Activated CD8-positive, alpha-beta memory T cell treated with anti-CD3 and anti-CD28 coated beads for 24 hours (primary cell): ENCODE measurements around the gene CYBB.

Source experiments
- DNase-seq: peaks from one replicate; pipeline ENCODE4 v3.0.0-alpha.2; 2020

CYBB gene

GRCh38 chrX:37786624-37787422, 7.0 kb downstream of the CYBB start:
- DNase-seq = no peak

GRCh38 chrX:37787423-37787869, 7.6 kb downstream of the CYBB start:
- DNase-seq = no peak

GRCh38 chrX:37796310-37796709, 16.5 kb downstream of the CYBB start:
- no peak for DNase-seq

GRCh38 chrX:37796805-37797204, 16.9 kb downstream of the CYBB start:
- no peak for DNase-seq

GRCh38 chrX:37799936-37800335, 20.1 kb downstream of the CYBB start:
- no peak for DNase-seq

GRCh38 chrX:37800717-37801116, 20.9 kb downstream of the CYBB start:
- no peak for DNase-seq

GRCh38 chrX:37802028-37802427, 22.2 kb downstream of the CYBB start:
- no peak for DNase-seq

GRCh38 chrX:37803057-37803456, 23.2 kb downstream of the CYBB start:
- no peak for DNase-seq

GRCh38 chrX:37809970-37810369, 30.1 kb downstream of the CYBB start:
- DNase-seq = no peak

- no peak for DNase-seq
These were observed 32.3 kb downstream of the CYBB start for GRCh38 chrX:37812110-37812509.

- DNase-seq = no peak
These were observed 33.7 kb downstream of the CYBB start for GRCh38 chrX:37813570-37813969.

- no peak for DNase-seq
These were observed 35.5 kb downstream of the CYBB start for GRCh38 chrX:37815366-37815765.

GRCh38 chrX:37816766-37817165, 36.9 kb downstream of the CYBB start:
- DNase-seq = no peak

- no peak for DNase-seq
These were observed 37.3 kb downstream of the CYBB start for GRCh38 chrX:37817176-37817575.

GRCh38 chrX:37817579-37817978, 37.7 kb downstream of the CYBB start:
- no peak for DNase-seq

GRCh38 chrX:37818031-37818430, 38.2 kb downstream of the CYBB start:
- DNase-seq = no peak

GRCh38 chrX:37820646-37821045, 40.8 kb downstream of the CYBB start:
- DNase-seq = no peak

- no peak for DNase-seq
These were observed 44.8 kb downstream of the CYBB start for GRCh38 chrX:37824491-37825214.

- DNase-seq = peak; percentile 73
These were observed 45.5 kb downstream of the CYBB start for GRCh38 chrX:37825215-37825842.

- DNase-seq = no peak
These were observed 49.9 kb downstream of the CYBB start for GRCh38 chrX:37829721-37830120.

GRCh38 chrX:37830371-37830770, 50.5 kb downstream of the CYBB start:
- no peak for DNase-seq

- DNase-seq = no peak
These were observed 55.1 kb downstream of the CYBB start for GRCh38 chrX:37834937-37835336.

GRCh38 chrX:37840931-37841330, 61.1 kb downstream of the CYBB start:
- no peak for DNase-seq

GRCh38 chrX:37844622-37845021, 64.8 kb downstream of the CYBB start:
- no peak for DNase-seq
